GM18526 (cell line): ENCODE results near the gene GNE.

Source experiments
- POLR2A ChIP-seq: IDR thresholded peaks from 3 replicates; pipeline ENCODE4 v1.6.1; 2011; ENCODE audit not compliant: insufficient read length; ENCODE audit errors: extremely low read depth

The GNE gene

DNA sequence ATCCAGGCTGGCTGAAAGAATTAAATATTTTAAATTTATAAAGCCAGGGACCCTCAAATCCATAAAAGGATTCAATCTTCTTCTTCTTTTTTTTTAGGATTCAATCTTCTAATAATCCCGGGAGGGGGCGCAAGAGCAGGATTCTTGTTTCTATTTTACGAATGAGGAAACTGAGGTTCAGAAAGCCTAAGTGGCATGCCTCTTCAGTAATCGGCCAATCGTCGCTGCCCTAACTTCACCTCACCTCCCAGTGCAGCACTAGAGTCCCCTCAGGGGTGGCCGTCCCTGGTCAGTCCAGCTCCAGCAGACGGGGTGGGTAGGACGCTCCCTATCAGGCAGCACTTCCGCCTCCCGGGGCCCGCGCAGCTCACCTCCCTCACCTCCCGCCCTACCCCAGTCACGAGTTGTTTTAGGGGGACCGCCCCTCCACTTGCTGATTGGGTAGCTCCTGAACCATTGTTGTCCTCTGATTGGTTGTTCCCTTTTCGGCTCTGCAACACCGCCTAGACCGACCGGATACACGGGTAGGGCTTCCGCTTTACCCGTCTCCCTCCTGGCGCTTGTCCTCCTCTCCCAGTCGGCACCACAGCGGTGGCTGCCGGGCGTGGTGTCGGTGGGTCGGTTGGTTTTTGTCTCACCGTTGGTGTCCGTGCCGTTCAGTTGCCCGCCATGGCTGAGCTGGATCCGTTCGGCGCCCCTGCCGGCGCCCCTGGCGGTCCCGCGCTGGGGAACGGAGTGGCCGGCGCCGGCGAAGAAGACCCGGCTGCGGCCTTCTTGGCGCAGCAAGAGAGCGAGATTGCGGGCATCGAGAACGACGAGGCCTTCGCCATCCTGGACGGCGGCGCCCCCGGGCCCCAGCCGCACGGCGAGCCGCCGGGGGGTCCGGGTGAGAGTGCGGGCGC lies 67.6 kb downstream of the GNE start, which contains the start of gene CLTA:
Gene CLTA, plus strand, starts transcription at position 534 of the 902 bp plus-strand sequence. Its CDS starts 136 bp downstream, at position 670.
- peak; percentile 98 for TF ChIP-seq POLR2A

DNA sequence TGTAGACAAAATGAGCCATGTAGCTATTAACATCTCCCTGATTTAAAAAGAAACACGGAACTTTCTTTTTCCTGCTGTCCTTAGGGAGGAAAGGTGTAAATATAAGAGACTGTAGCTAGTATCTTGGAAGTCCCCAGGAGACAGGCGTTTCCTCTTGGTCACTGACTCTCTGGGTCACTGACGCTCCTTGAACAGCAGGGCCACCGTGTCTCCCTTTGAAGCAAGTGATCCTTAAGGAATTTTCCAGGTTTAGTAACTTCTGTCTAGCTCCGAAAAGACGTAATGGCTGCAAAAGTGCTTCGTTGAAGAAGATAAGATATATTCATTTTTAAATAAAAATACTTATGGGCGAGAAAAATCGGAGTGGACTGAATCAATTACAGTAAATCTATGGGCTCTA lies 68.3 kb downstream of the GNE start:
- no peak for TF ChIP-seq POLR2A

DNA sequence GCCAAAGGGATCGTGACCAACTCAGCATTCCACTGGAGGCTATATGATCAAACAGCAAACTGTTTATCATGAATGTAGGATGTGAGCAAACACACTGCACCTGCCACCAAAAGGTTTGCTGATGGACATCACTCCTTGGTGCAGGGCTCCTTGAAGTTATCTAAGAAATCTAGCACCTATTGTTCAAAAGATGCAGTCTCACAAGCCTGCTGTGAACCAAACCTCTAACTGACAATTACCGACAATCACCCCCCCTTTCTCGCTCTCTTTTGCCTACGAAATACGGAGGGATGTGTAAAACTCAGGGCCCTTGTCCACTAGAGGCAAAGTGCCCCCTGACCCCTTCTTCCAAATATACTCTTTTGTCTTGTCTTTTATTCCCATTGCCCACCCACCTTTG lies 70.0 kb downstream of the GNE start:
- no peak for TF ChIP-seq POLR2A

- TF ChIP-seq POLR2A, result no peak
Measured at GRCh38 chr9:36187414-36187813, 70.8 kb downstream of the GNE start.

DNA sequence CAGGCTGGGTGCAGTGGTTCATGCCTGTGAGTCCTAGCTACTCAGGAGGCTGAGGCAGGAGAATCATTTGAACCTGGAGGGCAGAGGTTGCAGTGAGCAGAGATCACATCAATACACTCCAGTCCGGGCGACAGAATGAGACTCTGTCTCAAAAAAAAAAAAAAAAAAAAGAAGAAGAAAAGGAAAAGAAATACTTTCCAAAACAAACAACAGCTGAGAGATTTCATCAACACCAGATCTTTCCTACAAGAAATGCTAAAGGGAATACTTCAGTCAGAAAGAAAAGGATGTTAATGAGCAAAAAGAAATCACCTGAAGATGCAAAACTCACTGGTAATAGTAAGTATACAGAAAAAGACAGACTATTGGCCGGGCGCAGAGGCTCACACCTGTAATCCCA lies 80.7 kb downstream of the GNE start:
- TF ChIP-seq POLR2A, result no peak

GRCh38 chr9:36174731-36175130 lies 83.5 kb downstream of the GNE start:
- no peak for TF ChIP-seq POLR2A

DNA sequence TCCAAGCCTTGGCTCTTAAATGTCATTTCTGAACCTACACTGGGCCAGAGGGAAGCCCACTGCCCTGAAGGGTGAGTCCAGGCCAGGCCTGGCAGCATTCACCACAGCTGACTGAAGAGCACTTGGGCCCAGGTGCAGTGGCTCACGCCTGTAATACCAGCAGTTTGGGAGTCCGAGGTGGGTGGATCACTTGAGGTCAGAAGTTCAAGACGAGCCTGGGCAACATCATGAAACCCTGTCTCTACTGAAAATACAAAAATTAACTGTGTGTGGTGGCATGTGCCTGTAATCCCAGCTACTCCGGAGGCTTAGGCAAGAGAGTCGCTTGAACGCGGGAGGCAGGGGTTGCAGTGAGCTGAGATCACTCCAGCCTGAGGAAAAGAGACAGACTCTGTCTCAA lies 84.0 kb downstream of the GNE start:
- TF ChIP-seq POLR2A, result no peak

- TF ChIP-seq POLR2A, result no peak
Measured at GRCh38 chr9:36173861-36174260, 84.4 kb downstream of the GNE start.

DNA sequence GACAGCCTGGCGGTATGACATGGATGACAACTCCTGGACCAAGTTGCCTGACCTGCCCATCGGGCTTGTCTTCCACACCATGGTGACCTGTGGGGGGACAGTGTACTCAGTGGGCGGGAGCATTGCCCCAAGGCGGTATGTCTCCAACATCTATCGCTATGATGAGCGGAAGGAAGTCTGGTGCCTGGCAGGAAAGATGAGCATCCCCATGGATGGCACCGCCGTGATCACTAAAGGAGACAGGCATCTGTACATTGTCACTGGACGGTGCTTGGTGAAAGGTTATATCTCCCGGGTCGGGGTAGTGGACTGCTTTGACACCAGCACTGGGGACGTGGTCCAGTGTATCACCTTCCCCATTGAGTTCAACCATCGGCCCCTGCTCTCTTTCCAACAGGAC lies 87.7 kb downstream of the GNE start:
- TF ChIP-seq POLR2A, result no peak

- no peak for TF ChIP-seq POLR2A
Measured at GRCh38 chr9:36169708-36170107, 88.5 kb downstream of the GNE start.

DNA sequence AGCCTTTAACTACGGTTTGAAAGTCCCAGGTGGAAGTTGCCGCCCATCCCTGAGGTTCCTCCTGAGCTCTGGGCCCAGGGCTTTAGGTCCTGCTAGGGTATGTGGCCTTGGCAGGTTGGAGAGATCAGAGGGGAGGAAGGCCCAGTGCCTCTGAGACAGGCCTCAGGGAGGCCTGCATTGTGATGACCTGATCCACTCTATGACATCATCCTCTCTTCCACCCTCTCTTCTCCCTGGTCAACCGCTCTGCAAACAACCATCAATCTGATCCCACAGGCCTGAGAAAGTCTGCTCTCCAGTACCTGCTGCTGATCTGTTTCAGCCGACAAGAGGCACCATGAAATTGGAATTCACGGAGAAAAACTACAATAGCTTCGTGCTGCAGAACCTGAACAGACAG lies 89.1 kb downstream of the GNE start, which contains the start of gene CCIN:
Gene CCIN, plus strand, starts transcription at position 223 of the 400 bp plus-strand sequence. Its CDS starts 115 bp downstream, at position 338.
- no peak for TF ChIP-seq POLR2A

DNA sequence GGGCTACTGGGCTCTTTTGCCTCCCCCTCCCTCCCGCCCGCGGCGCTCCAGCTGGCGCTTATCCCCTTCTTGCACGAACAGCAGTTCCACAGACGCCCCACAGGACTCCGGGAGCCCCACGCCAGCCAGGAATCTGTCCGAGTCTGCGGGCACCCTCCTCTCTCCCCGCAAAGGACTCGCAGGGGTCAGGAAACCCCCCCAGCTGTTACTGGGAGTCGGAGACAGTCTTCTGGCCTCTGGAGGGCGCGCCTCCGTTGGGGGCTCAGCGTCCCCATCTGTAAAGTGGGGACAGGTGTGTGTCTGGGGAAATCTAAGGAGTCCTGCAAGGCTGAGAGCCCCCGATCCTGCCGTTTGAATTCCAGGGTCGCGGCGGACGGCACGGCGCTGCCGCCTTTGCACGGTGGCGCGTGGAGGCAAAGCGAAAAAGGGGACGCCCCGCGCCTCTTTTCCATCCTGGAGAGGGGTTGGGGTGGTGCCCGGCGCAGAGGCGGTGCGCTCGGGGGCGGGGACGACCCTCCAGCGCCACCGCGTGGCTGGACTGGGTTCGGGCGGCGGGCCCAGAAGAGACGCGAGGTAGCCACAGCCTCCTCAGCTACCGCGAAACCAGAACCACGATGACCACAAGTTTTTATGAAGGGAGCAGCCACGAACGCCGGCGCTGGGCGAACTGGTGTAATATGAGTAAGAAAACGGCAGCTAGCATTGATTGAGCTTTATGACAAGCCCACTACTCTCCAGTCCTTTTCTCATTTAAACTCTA lies 91.9 kb downstream of the GNE start:
- TF ChIP-seq POLR2A, result no peak

- TF ChIP-seq POLR2A, result no peak
Measured at GRCh38 chr9:36165826-36166167, 92.5 kb downstream of the GNE start.

- no peak for TF ChIP-seq POLR2A
Measured at GRCh38 chr9:36164989-36165388, 93.3 kb downstream of the GNE start.
